Liver (tissue), 3 donors: ENCODE results near the gene VDR.

ENCODE experiments used
- RAD21 ChIP-seq, 2 donors: IDR thresholded peaks; 2 replicates each; pipeline ENCODE4 v1.6.1; 2016; ENCODE audit warnings: antibody characterized with exemption in 2 of 2, mild to moderate bottlenecking in 2 of 2
- TAF1 ChIP-seq: conservative IDR thresholded peaks from 2 replicates; pipeline ENCODE4 v1.6.1; 2016; ENCODE audit warnings: antibody characterized with exemption, mild to moderate bottlenecking
- TF ChIP-seq, protein P1 (sequence below): fragments of 150-350 bp; IDR thresholded peaks from 2 replicates; pipeline ENCODE4 v1.5.1; 2017; ENCODE audit warnings: improper control_type of control experiment, low read depth, low read length; ENCODE audit not compliant: missing input control
- TF ChIP-seq, protein P2 (sequence below): IDR thresholded peaks from 2 replicates; pipeline ENCODE4 v1.6.1; 2016; ENCODE audit warnings: antibody characterized with exemption
- donor health status: healthy.
- donor health status: healthy.

DNA sequence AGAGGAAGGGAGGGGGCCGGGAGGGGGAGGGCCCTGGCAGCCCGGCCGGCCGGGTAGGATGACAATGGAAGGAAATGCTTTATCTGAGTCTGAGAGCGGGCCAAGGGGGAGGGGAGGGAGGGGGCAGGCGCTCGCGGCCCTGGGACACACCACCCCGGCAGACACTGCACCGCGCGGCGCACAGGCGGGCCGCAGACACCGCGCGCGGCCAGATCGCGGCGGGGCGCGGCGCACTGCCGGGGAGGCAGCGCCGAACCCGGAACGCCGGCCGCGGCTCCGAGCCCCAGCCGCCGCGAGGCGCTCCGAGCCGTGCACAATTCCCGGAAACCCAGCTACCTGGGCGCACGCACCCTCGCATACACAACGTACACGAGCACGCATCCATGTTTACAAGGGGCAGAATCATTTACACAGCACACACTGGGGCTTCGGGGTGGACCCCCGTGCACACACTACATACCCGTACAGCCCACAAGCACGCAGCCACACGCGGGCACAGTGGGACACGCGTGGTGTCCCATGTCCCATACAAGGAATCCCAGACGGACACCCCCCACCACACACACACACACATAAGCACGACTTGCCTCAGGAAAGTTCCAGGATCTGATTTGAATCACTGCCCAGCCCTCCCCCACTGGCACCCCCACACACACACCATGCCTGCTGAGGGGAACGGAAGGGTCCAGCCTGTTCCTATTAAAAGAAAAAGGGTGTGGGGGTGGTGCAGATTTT, 84.7 kb downstream of the VDR start, which contains the start of gene HDAC7:
- TF ChIP-seq RAD21 (IDR thresholded peaks at IDR 0.05) (no peak), TAF1 (no peak)
- TF ChIP-seq, protein P1, sequence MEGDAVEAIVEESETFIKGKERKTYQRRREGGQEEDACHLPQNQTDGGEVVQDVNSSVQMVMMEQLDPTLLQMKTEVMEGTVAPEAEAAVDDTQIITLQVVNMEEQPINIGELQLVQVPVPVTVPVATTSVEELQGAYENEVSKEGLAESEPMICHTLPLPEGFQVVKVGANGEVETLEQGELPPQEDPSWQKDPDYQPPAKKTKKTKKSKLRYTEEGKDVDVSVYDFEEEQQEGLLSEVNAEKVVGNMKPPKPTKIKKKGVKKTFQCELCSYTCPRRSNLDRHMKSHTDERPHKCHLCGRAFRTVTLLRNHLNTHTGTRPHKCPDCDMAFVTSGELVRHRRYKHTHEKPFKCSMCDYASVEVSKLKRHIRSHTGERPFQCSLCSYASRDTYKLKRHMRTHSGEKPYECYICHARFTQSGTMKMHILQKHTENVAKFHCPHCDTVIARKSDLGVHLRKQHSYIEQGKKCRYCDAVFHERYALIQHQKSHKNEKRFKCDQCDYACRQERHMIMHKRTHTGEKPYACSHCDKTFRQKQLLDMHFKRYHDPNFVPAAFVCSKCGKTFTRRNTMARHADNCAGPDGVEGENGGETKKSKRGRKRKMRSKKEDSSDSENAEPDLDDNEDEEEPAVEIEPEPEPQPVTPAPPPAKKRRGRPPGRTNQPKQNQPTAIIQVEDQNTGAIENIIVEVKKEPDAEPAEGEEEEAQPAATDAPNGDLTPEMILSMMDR, result no peak
- TF ChIP-seq, protein P2, sequence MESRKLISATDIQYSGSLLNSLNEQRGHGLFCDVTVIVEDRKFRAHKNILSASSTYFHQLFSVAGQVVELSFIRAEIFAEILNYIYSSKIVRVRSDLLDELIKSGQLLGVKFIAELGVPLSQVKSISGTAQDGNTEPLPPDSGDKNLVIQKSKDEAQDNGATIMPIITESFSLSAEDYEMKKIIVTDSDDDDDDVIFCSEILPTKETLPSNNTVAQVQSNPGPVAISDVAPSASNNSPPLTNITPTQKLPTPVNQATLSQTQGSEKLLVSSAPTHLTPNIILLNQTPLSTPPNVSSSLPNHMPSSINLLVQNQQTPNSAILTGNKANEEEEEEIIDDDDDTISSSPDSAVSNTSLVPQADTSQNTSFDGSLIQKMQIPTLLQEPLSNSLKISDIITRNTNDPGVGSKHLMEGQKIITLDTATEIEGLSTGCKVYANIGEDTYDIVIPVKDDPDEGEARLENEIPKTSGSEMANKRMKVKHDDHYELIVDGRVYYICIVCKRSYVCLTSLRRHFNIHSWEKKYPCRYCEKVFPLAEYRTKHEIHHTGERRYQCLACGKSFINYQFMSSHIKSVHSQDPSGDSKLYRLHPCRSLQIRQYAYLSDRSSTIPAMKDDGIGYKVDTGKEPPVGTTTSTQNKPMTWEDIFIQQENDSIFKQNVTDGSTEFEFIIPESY, result no peak
